ENCODE results near the gene CREB1.

CREB1 gene

GRCh38 chr2:207539470-207539869 is 9.7 kb downstream of the CREB1 start:
- TF ChIP-seq CTCF (IDR thresholded peaks at IDR 0.05; ENCODE audit: insufficient read depth, low read length, missing control alignments): no peak
- no peak for DNase-seq (ENCODE audit: low read depth, low spot score)
- POLR2A ChIA-PET: no interaction called here
- CTCF ChIA-PET: interaction anchor here (2.1 kb wide), 1 partner anchor 8 kb away, joined by 9 read pairs; no protein-coding TSS in a partner anchor
- H3K4me3 ChIP-seq (ENCODE audit: low read depth, low read length): no peak overlapping the region

GRCh38 chr2:207540431-207540830 is 10.7 kb downstream of the CREB1 start:
- no peak overlapping the region for H3K4me3 ChIP-seq (ENCODE audit: low read depth, low read length)
- CTCF ChIA-PET: interaction anchor here (2.1 kb wide), 1 partner anchor 9 kb away, joined by 9 read pairs; no protein-coding TSS in a partner anchor
- DNase-seq (ENCODE audit: low read depth, low spot score): no peak
- TF ChIP-seq CTCF (IDR thresholded peaks at IDR 0.05; ENCODE audit: insufficient read depth, low read length, missing control alignments): no peak
- POLR2A ChIA-PET: interaction anchor here (0.6 kb wide), 1 partner anchor 763 kb away, joined by 3 read pairs; no protein-coding TSS in a partner anchor

DNA sequence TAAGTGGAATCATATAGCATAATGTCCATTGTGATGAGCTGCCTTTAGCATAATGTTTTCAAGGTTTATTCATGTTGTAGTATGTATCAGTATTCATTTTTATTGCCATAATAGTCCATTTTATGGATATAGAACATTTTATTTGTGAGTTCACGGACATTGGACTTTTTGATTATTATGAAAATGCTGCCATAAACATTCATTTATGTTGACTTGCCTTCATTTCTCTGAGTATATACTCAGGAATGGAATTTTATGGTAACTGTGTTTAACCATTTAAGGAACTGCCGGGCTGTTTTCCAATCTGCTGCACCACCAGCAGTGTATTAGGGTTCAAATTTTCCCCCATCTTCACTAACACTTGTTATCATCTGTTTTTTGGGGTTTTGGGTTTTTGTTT is 12.2 kb downstream of the CREB1 start:
- DNase-seq (ENCODE audit: low read depth, low spot score): no peak
- no peak overlapping the region for H3K4me3 ChIP-seq (ENCODE audit: low read depth, low read length)
- TF ChIP-seq CTCF (IDR thresholded peaks at IDR 0.05; ENCODE audit: insufficient read depth, low read length, missing control alignments): no peak
- POLR2A ChIA-PET: no interaction called here
- CTCF ChIA-PET: interaction anchor here (1.4 kb wide), 1 partner anchor 8 kb away, joined by 3 read pairs; no protein-coding TSS in a partner anchor

- no peak for DNase-seq (ENCODE audit: low read depth, low spot score)
- ChIA-PET CTCF (interaction anchor here (1.5 kb wide), 1 partner anchor 12 kb away, joined by 3 read pairs; no protein-coding TSS in a partner anchor), POLR2A (no interaction called here)
- no peak for TF ChIP-seq CTCF (IDR thresholded peaks at IDR 0.05; ENCODE audit: insufficient read depth, low read length, missing control alignments)
- no peak overlapping the region for H3K4me3 ChIP-seq (ENCODE audit: low read depth, low read length)
These were observed 13.5 kb downstream of the CREB1 start for GRCh38 chr2:207543272-207543671.

- DNase-seq (ENCODE audit: low read depth, low spot score): no peak
- H3K4me3 ChIP-seq (ENCODE audit: low read depth, low read length): no peak overlapping the region
- ChIA-PET CTCF (interaction anchor here (1.0 to 1.5 kb wide), 2 partner anchors 10 to 71 kb away, joined by 3 to 6 read pairs; no protein-coding TSS in a partner anchor), POLR2A (interaction anchor here (0.7 kb wide), 1 partner anchor 17 kb away, joined by 3 read pairs; the partner anchor contains the start of gene CREB1)
- TF ChIP-seq CTCF (IDR thresholded peaks at IDR 0.05; ENCODE audit: insufficient read depth, low read length, missing control alignments): no peak
These were observed 17.1 kb downstream of the CREB1 start for GRCh38 chr2:207546822-207547221.

DNA sequence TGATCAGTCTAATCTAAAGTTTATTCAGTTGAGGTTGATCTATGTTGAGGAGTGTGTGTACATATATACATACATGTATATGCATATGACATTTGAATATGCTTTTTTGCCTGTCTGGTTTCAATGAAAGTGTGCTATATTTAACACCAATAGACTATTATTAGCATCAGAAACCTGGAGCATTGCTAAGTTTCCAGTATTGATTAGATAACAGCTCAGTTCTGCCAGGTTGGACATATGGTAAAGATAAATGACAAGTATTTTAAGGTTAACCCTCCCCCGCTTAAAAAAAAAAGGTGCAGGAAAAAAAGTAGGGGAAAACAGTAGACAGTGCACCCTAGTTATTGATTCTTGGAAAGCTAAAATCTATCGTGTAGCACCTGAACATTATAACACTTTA is 19.4 kb downstream of the CREB1 start:
- TF ChIP-seq CTCF (IDR thresholded peaks at IDR 0.05; ENCODE audit: insufficient read depth, low read length, missing control alignments): no peak
- ChIA-PET POLR2A (interaction anchor here (0.9 kb wide), 1 partner anchor 19 kb away, joined by 3 read pairs; the partner anchor contains the start of gene CREB1), CTCF (interaction anchor here (1.2 to 2.0 kb wide), 2 partner anchors 13 to 61 kb away, joined by 4 to 6 read pairs; no protein-coding TSS in a partner anchor)
- DNase-seq (ENCODE audit: low read depth, low spot score): no peak
- H3K4me3 ChIP-seq (ENCODE audit: low read depth, low read length): no peak overlapping the region

All from AG04449 (cell line).